ENCODE results near the gene CLEC4D.
A peak's percentile ranks its signal among the peaks of the same experiment; 100 is the strongest.
"Not testable (repeated sequence)": the region's sequence is repeated elsewhere in the genome, so short reads cannot be mapped to it uniquely, and the experiment has no call there.

Gene CLEC4D

GRCh38 chr12:8527250-8528130 is 14.2 kb downstream of the CLEC4D start:
- DNase-seq (ENCODE audit: low spot score) = no peak
- TF ChIP-seq CTCF (IDR thresholded peaks at IDR 0.05; ENCODE audit: extremely low read depth, insufficient read depth, missing control alignments) = no peak
- in situ Hi-C loops (cut with MboI; ENCODE audit: low pct_unique_long_range_greater_than_20kb, low sequenced_read_pairs, unreplicated experiment) = loop anchor here (25.0 kb wide), 1 partner anchor 335 kb away; no protein-coding TSS in a partner anchor

GRCh38 chr12:8532045-8532444 is 18.7 kb downstream of the CLEC4D start:
- in situ Hi-C loops (cut with MboI; ENCODE audit: low pct_unique_long_range_greater_than_20kb, low sequenced_read_pairs, unreplicated experiment) = loop anchor here (25.0 kb wide), 1 partner anchor 330 kb away; no protein-coding TSS in a partner anchor
- no peak for DNase-seq (ENCODE audit: low spot score)
- TF ChIP-seq CTCF (IDR thresholded peaks at IDR 0.05; ENCODE audit: extremely low read depth, insufficient read depth, missing control alignments) = no peak

- not testable (repeated sequence) for DNase-seq (ENCODE audit: low spot score)
- in situ Hi-C loops (cut with MboI; ENCODE audit: low pct_unique_long_range_greater_than_20kb, low sequenced_read_pairs, unreplicated experiment) = loop anchor here (25.0 kb wide), 1 partner anchor 324 kb away; no protein-coding TSS in a partner anchor
- peak; percentile 58 for TF ChIP-seq CTCF (IDR thresholded peaks at IDR 0.05; ENCODE audit: extremely low read depth, insufficient read depth, missing control alignments)
These were observed 24.5 kb downstream of the CLEC4D start for GRCh38 chr12:8537820-8538219.

- in situ Hi-C loops (cut with MboI; ENCODE audit: low pct_unique_long_range_greater_than_20kb, low sequenced_read_pairs, unreplicated experiment) = loop anchor here (25.0 kb wide), 1 partner anchor 321 kb away; no protein-coding TSS in a partner anchor
- not testable (repeated sequence) for DNase-seq (ENCODE audit: low spot score)
These were observed 27.5 kb downstream of the CLEC4D start, which contains the start of gene CLEC4E for GRCh38 chr12:8540831-8541230. TSS of gene CLEC4E (minus strand) at chr12:8540905. CDS start at chr12:8540797, 108 bp downstream.

- in situ Hi-C loops (cut with MboI; ENCODE audit: low pct_unique_long_range_greater_than_20kb, low sequenced_read_pairs, unreplicated experiment) = loop anchor here (25.0 kb wide), 1 partner anchor 321 kb away; no protein-coding TSS in a partner anchor
- TF ChIP-seq CTCF (IDR thresholded peaks at IDR 0.05; ENCODE audit: extremely low read depth, insufficient read depth, missing control alignments) = no peak
- DNase-seq (ENCODE audit: low spot score) = no peak
These were observed 28.3 kb downstream of the CLEC4D start for GRCh38 chr12:8541562-8541961.

GRCh38 chr12:8544295-8544694 is 31.0 kb downstream of the CLEC4D start:
- DNase-seq (ENCODE audit: low spot score) = peak; percentile 72
- in situ Hi-C loops (cut with MboI; ENCODE audit: low pct_unique_long_range_greater_than_20kb, low sequenced_read_pairs, unreplicated experiment) = loop anchor here (25.0 kb wide), 1 partner anchor 318 kb away; no protein-coding TSS in a partner anchor

More at GRCh38 chr12:8544295-8544694, 31.0 kb downstream of the CLEC4D start:
- TF ChIP-seq CTCF (IDR thresholded peaks at IDR 0.05; ENCODE audit: extremely low read depth, insufficient read depth, missing control alignments) = peak; percentile 82

Measured in GM13977 (cell line).